T47D (cell line): ENCODE results near the gene RSF1.

Source experiments
- DNase-seq, 2 experiments: peaks; one replicate each; pipeline versions ENCODE4 v3.0.0 to v3.0.0-alpha.2; 2011 to 2012; ENCODE audit warnings: low read depth in 1 of 2, low spot score in 1 of 2
- JUND ChIP-seq: IDR thresholded peaks from 2 replicates; pipeline ENCODE4 v1.6.1; 2012; ENCODE audit warnings: low read depth
- in situ Hi-C: cut with HindIII; loops from 2 replicates; pipeline ENCODE4 v1.10.0; 2016; ENCODE audit warnings: low sequenced_read_pairs, low pct_unique_long_range_greater_than_20kb

RSF1 gene

GRCh38 chr11:77789061-77789730 lies 31.3 kb downstream of the RSF1 start:
- no peak for TF ChIP-seq JUND
- in situ Hi-C loops, result no loop called here
- peak in 1 of 2 experiments; percentile 22 for DNase-seq

GRCh38 chr11:77784572-77784971 lies 36.0 kb downstream of the RSF1 start:
- in situ Hi-C loops, result no loop called here
- TF ChIP-seq JUND, result no peak

GRCh38 chr11:77783025-77783424 lies 37.5 kb downstream of the RSF1 start:
- in situ Hi-C loops, result no loop called here
- no peak for TF ChIP-seq JUND
- DNase-seq, result no peak

More at GRCh38 chr11:77784572-77784971, 36.0 kb downstream of the RSF1 start:
- DNase-seq, result no peak

- no peak for TF ChIP-seq JUND
- peak; percentile 26 to 84 for DNase-seq
- in situ Hi-C loops, result no loop called here
These were observed 40.6 kb downstream of the RSF1 start for GRCh38 chr11:77779935-77780334.

GRCh38 chr11:77778549-77778948 lies 42.0 kb downstream of the RSF1 start:
- in situ Hi-C loops, result no loop called here
- no peak for DNase-seq
- TF ChIP-seq JUND, result no peak

GRCh38 chr11:77778118-77778517 lies 42.4 kb downstream of the RSF1 start:
- in situ Hi-C loops, result no loop called here
- no peak for DNase-seq
- no peak for TF ChIP-seq JUND

- no peak for TF ChIP-seq JUND
- in situ Hi-C loops, result no loop called here
- peak in 1 of 2 experiments; percentile 58 for DNase-seq
These were observed 44.1 kb downstream of the RSF1 start for GRCh38 chr11:77776455-77776854.

- no peak for TF ChIP-seq JUND
- in situ Hi-C loops, result no loop called here
- no peak for DNase-seq
These were observed 44.6 kb downstream of the RSF1 start for GRCh38 chr11:77775936-77776335.

GRCh38 chr11:77771135-77771534 lies 49.4 kb downstream of the RSF1 start:
- no peak for TF ChIP-seq JUND
- no peak for DNase-seq
- in situ Hi-C loops, result no loop called here

- in situ Hi-C loops, result no loop called here
- TF ChIP-seq JUND, result no peak
- DNase-seq, result no peak
These were observed 49.9 kb downstream of the RSF1 start for GRCh38 chr11:77770629-77771028.

- no peak for DNase-seq
- in situ Hi-C loops, result no loop called here
These were observed 58.1 kb downstream of the RSF1 start for GRCh38 chr11:77762426-77762825.

GRCh38 chr11:77761491-77761890 lies 59.0 kb downstream of the RSF1 start:
- in situ Hi-C loops, result no loop called here
- no peak for TF ChIP-seq JUND
- DNase-seq, result no peak

More at GRCh38 chr11:77762426-77762825, 58.1 kb downstream of the RSF1 start:
- no peak for TF ChIP-seq JUND

- in situ Hi-C loops, result no loop called here
- no peak for DNase-seq
- no peak for TF ChIP-seq JUND
These were observed 62.2 kb downstream of the RSF1 start for GRCh38 chr11:77758331-77758730.

GRCh38 chr11:77753230-77753629 lies 67.3 kb downstream of the RSF1 start:
- DNase-seq, result no peak
- TF ChIP-seq JUND, result no peak
- in situ Hi-C loops, result no loop called here

GRCh38 chr11:77752516-77752915 lies 68.0 kb downstream of the RSF1 start:
- DNase-seq, result no peak
- in situ Hi-C loops, result no loop called here
- TF ChIP-seq JUND, result no peak
